ENCODE data around the gene RRM2.

The RRM2 gene

GRCh38 chr2:10122500-10123280, at the start of gene RRM2:
RRM2 (plus strand) TSS chr2:10122739; CDS start chr2:10122799, 60 bp downstream.
- DNase-seq = peak; percentile 94

- no peak for DNase-seq
Observed at GRCh38 chr2:10073706-10074105, 48.8 kb upstream of the RRM2 start.

GRCh38 chr2:10075101-10075500, 47.4 kb upstream of the RRM2 start:
- no peak for DNase-seq

GRCh38 chr2:10075571-10076209, 46.8 kb upstream of the RRM2 start:
- DNase-seq = no peak

GRCh38 chr2:10076511-10076910, 46.0 kb upstream of the RRM2 start:
- DNase-seq = no peak

- no peak for DNase-seq
Observed at GRCh38 chr2:10076988-10077527, 45.5 kb upstream of the RRM2 start.

GRCh38 chr2:10078001-10078400, 44.5 kb upstream of the RRM2 start:
- DNase-seq = no peak

GRCh38 chr2:10078704-10079265, 43.8 kb upstream of the RRM2 start:
- no peak for DNase-seq

GRCh38 chr2:10079266-10079869, 43.2 kb upstream of the RRM2 start:
- DNase-seq = peak; percentile 55

- DNase-seq = no peak
Observed at GRCh38 chr2:10079870-10080535, 42.5 kb upstream of the RRM2 start, which contains the start of gene CYS1. CYS1 (minus strand) TSS chr2:10080411; CDS start chr2:10080223, 188 bp downstream.

GRCh38 chr2:10080536-10081304, 41.8 kb upstream of the RRM2 start:
- no peak for DNase-seq

GRCh38 chr2:10083046-10083445, 39.5 kb upstream of the RRM2 start:
- no peak for DNase-seq

- no peak for DNase-seq
Observed at GRCh38 chr2:10083692-10084211, 38.8 kb upstream of the RRM2 start.

GRCh38 chr2:10084223-10084865, 38.2 kb upstream of the RRM2 start:
- DNase-seq = no peak

- DNase-seq = no peak
Observed at GRCh38 chr2:10085043-10085667, 37.4 kb upstream of the RRM2 start.

- DNase-seq = no peak
Observed at GRCh38 chr2:10085668-10086059, 36.9 kb upstream of the RRM2 start.

- no peak for DNase-seq
Observed at GRCh38 chr2:10086950-10087349, 35.6 kb upstream of the RRM2 start.

GRCh38 chr2:10087360-10087759, 35.2 kb upstream of the RRM2 start:
- no peak for DNase-seq

- no peak for DNase-seq
Observed at GRCh38 chr2:10089565-10090190, 32.9 kb upstream of the RRM2 start.
